ENCODE measurements around the gene CDH16. TPM values are rescaled to one million over a fixed set of nuclear protein-coding genes. Genes with fewer than 3 reads are reported as not detected.
A peak's percentile ranks its signal among the peaks of the same experiment; 100 is the strongest.

CDH16 gene
- total and polyA plus RNA-seq, 2 of the 13 experiments (the other 11 are each of a cell fraction or from before 2014, with no cell fraction given), result 2.7 to 3.9 TPM

DNA sequence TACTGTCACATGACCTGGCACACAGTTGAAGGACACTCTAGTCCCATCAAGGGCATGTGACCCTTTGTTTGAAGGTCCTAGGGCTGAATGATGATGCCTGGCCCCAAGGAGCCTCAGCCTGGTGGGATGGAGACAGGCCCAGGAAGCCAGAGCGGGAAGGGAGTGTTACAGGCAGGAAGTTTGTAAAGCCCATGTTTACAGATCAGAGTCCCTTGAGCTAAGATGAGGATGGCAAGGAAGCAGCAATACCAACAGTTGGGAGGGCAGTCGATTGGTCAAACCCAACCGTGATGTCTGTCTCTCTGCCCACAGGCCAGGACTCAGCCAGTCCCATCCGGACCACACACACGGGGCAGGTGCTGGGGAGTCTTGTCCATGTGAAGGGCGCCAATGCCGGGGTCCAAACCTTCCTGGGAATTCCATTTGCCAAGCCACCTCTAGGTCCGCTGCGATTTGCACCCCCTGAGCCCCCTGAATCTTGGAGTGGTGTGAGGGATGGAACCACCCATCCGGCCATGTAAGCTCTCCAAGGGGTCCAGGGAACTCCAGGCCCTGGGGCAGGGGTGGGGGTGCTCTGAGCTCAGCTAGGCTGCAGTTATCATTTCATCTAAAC, 19.1 kb upstream of the CDH16 start (continued):
- TF ChIP-seq DNMT1 (CRISPR knock-in tag; IDR thresholded peaks at IDR 0.05), result 0 out of 2 replicates have a peak, but pooled peaks have one; percentile 16
- TF ChIP-seq, protein P1, sequence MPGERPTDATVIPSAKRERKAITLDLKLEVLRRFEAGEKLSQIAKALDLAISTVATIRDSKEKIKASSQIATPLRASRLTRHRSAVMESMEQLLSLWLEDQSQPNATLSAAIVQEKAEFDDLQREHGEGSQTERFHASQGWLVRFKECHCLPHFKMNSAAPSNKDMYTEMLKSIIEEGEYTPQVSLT (CRISPR knock-in tag; IDR thresholded peaks at IDR 0.05; ENCODE audit: borderline replicate concordance, low read depth), result no peak
- TF ChIP-seq, protein P2, sequence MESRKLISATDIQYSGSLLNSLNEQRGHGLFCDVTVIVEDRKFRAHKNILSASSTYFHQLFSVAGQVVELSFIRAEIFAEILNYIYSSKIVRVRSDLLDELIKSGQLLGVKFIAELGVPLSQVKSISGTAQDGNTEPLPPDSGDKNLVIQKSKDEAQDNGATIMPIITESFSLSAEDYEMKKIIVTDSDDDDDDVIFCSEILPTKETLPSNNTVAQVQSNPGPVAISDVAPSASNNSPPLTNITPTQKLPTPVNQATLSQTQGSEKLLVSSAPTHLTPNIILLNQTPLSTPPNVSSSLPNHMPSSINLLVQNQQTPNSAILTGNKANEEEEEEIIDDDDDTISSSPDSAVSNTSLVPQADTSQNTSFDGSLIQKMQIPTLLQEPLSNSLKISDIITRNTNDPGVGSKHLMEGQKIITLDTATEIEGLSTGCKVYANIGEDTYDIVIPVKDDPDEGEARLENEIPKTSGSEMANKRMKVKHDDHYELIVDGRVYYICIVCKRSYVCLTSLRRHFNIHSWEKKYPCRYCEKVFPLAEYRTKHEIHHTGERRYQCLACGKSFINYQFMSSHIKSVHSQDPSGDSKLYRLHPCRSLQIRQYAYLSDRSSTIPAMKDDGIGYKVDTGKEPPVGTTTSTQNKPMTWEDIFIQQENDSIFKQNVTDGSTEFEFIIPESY (CRISPR knock-in tag; IDR thresholded peaks at IDR 0.05), result 0 out of 2 replicates have a peak, but pooled peaks have one; percentile 13
- no peak for TF ChIP-seq ZFP36L2 (CRISPR knock-in tag; IDR thresholded peaks at IDR 0.05)
- TF ChIP-seq, protein P3, sequence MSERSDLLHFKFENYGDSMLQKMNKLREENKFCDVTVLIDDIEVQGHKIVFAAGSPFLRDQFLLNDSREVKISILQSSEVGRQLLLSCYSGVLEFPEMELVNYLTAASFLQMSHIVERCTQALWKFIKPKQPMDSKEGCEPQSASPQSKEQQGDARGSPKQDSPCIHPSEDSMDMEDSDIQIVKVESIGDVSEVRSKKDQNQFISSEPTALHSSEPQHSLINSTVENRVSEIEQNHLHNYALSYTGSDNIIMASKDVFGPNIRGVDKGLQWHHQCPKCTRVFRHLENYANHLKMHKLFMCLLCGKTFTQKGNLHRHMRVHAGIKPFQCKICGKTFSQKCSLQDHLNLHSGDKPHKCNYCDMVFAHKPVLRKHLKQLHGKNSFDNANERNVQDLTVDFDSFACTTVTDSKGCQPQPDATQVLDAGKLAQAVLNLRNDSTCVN (CRISPR knock-in tag; IDR thresholded peaks at IDR 0.05; ENCODE audit: borderline replicate concordance), result no peak
- peak; percentile 91 for TF ChIP-seq FOXA3 (CRISPR knock-in tag; IDR thresholded peaks at IDR 0.05)
- no peak for TF ChIP-seq SP2 (CRISPR knock-in tag; IDR thresholded peaks at IDR 0.05)
- TF ChIP-seq, protein P4, sequence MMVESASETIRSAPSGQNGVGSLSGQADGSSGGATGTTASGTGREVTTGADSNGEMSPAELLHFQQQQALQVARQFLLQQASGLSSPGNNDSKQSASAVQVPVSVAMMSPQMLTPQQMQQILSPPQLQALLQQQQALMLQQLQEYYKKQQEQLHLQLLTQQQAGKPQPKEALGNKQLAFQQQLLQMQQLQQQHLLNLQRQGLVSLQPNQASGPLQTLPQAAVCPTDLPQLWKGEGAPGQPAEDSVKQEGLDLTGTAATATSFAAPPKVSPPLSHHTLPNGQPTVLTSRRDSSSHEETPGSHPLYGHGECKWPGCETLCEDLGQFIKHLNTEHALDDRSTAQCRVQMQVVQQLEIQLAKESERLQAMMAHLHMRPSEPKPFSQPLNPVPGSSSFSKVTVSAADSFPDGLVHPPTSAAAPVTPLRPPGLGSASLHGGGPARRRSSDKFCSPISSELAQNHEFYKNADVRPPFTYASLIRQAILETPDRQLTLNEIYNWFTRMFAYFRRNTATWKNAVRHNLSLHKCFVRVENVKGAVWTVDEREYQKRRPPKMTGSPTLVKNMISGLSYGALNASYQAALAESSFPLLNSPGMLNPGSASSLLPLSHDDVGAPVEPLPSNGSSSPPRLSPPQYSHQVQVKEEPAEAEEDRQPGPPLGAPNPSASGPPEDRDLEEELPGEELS (CRISPR knock-in tag; IDR thresholded peaks at IDR 0.05), result 0 out of 2 replicates have a peak, but pooled peaks have one; percentile 43
- no peak for TF ChIP-seq REXO4 (CRISPR knock-in tag; IDR thresholded peaks at IDR 0.05; ENCODE audit: borderline replicate concordance)
- TF ChIP-seq POLR2A (IDR thresholded peaks at IDR 0.05; ENCODE audit: insufficient read depth in 1 of 2, low read depth in 2 of 2, low read length in 2 of 2), result peak in 1 of 2 experiments; percentile 37; a peak in 2 of 4 replicates
- TF ChIP-seq PRPF4 (IDR thresholded peaks at IDR 0.05; ENCODE audit: low read depth, low read length, poor library complexity, severe bottlenecking), result no peak
- TF ChIP-seq HNF4A (CRISPR knock-in tag; IDR thresholded peaks at IDR 0.05), result peak; percentile 76
- TF ChIP-seq EP300 (IDR thresholded peaks at IDR 0.05; ENCODE audit: low read depth in 2 of 2, low read length in 2 of 2), result no peak
- no peak for TF ChIP-seq EP300 (CRISPR knock-in tag; IDR thresholded peaks at IDR 0.05; ENCODE audit: borderline replicate concordance)
- TF ChIP-seq ZBTB1 (CRISPR knock-in tag; IDR thresholded peaks at IDR 0.05; ENCODE audit: borderline replicate concordance), result no peak
- no peak for TF ChIP-seq TAF15 (IDR thresholded peaks at IDR 0.05; ENCODE audit: low read depth, low read length, poor library complexity, severe bottlenecking)
- TF ChIP-seq ZBTB20 (CRISPR knock-in tag; IDR thresholded peaks at IDR 0.05; ENCODE audit: borderline replicate concordance, low read depth), result no peak
- no peak for TF ChIP-seq KAT2B (IDR thresholded peaks at IDR 0.05; ENCODE audit: borderline replicate concordance, low read depth, low read length)
- TF ChIP-seq ZNF615 (CRISPR knock-in tag; IDR thresholded peaks at IDR 0.05; ENCODE audit: borderline replicate concordance), result no peak
- peak; percentile 46 for TF ChIP-seq AGO2 (optimal IDR thresholded peaks at IDR 0.05; ENCODE audit: low read depth, low read length)
- TF ChIP-seq HDAC6 (IDR thresholded peaks at IDR 0.05; ENCODE audit: low read depth, low read length), result no peak
- TF ChIP-seq ZMYM4 (CRISPR knock-in tag; IDR thresholded peaks at IDR 0.05), result no peak
- no peak for TF ChIP-seq AHR (CRISPR knock-in tag; IDR thresholded peaks at IDR 0.05)
- TF ChIP-seq ZNF572 (CRISPR knock-in tag; IDR thresholded peaks at IDR 0.05), result no peak

Data from HepG2 (cell line).